ENCODE measurements around the gene NFKBIE.

NFKBIE gene

GRCh38 chr6:44224029-44224964 lies 41.1 kb downstream of the NFKBIE start:
- no peak for DNase-seq

GRCh38 chr6:44223319-44224028 lies 41.9 kb downstream of the NFKBIE start, which contains the start of gene SLC29A1:
TSS of gene SLC29A1 (plus strand) at chr6:44223595. CDS start at chr6:44227314, 3,719 bp downstream.
- peak; percentile 43 for DNase-seq

GRCh38 chr6:44222486-44223318 lies 42.6 kb downstream of the NFKBIE start:
- peak; percentile 13 for DNase-seq

- no peak for DNase-seq
Observed at GRCh38 chr6:44221961-44222335, 43.4 kb downstream of the NFKBIE start.

GRCh38 chr6:44221291-44221960 lies 43.9 kb downstream of the NFKBIE start:
- peak; percentile 75 for DNase-seq

GRCh38 chr6:44220913-44221290 lies 44.4 kb downstream of the NFKBIE start:
- no peak for DNase-seq

- no peak for DNase-seq
Observed at GRCh38 chr6:44219815-44220784, 45.3 kb downstream of the NFKBIE start.

- DNase-seq, result peak; percentile 54
Observed at GRCh38 chr6:44219053-44219814, 46.1 kb downstream of the NFKBIE start.

GRCh38 chr6:44217332-44218143 lies 47.8 kb downstream of the NFKBIE start:
- no peak for DNase-seq

- DNase-seq, result no peak
Observed at GRCh38 chr6:44216677-44217331, 48.5 kb downstream of the NFKBIE start, which contains the start of gene MYMX. TSS of gene MYMX (plus strand) at chr6:44216926. CDS start at chr6:44217472, 546 bp downstream.

GRCh38 chr6:44214307-44214706 lies 51.0 kb downstream of the NFKBIE start:
- DNase-seq, result no peak

GRCh38 chr6:44211284-44211683 lies 54.1 kb downstream of the NFKBIE start:
- DNase-seq, result no peak

Data from HCEC 1CT (cell line).